Epithelial cell of alveolus of lung (primary cell): ENCODE measurements around the gene AHCY. TPM values are rescaled to one million over a fixed set of nuclear protein-coding genes. Genes with fewer than 3 reads are reported as not detected.

ENCODE experiments used
- total RNA-seq: library from RNA; depleted of rRNA; stranded (reverse); fragments of >200 nt; gene quantifications from 2 replicates; pipeline ENCODE4 v1.2.1, GENCODE V29; 2015

AHCY gene
- 157 and 194 TPM in 2 replicates for total RNA-seq

DNA sequence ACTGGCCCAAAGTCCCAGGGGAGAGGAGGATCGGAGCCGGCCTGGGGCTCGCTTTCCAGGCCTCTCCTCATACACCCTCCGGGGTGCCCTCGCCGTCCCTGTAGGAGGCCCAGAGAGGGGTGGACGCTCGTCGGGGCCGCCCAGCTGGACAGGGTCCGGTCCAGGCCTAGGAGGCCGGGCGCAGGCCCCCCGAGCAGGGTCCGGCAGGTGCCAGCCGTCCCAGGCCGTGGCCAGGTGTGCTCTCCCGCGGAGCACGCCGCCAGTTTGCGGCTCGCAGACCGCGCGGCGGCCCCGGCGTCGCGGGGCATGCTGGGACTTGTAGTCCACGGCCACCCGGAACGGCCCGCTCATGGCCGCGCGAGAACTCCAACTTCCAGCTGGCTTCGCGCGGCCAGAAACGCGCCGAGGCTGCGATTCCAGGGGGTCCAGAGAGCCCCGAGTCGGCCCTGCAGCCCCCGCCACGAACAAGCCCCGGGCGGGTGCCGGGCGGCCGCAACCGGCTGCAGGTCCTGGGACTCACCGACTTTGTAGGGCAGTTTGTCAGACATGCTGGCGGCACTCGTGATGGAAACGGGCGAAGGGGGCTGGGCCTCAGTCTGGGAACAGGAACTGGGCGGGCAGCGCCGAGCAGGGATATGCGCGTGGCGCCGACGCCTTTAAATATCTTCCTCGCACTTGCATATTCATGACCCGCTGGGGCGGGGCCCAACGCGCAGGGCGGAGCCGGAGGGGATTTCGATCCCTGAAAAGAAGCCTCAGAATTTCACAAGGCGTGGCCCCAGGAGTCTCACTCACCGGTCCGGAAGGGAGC lies at the start of gene AHCY:
AHCY (minus strand) TSS at position 633 of the 811 bp plus-strand sequence; CDS start at position 548, 85 bp downstream.

DNA sequence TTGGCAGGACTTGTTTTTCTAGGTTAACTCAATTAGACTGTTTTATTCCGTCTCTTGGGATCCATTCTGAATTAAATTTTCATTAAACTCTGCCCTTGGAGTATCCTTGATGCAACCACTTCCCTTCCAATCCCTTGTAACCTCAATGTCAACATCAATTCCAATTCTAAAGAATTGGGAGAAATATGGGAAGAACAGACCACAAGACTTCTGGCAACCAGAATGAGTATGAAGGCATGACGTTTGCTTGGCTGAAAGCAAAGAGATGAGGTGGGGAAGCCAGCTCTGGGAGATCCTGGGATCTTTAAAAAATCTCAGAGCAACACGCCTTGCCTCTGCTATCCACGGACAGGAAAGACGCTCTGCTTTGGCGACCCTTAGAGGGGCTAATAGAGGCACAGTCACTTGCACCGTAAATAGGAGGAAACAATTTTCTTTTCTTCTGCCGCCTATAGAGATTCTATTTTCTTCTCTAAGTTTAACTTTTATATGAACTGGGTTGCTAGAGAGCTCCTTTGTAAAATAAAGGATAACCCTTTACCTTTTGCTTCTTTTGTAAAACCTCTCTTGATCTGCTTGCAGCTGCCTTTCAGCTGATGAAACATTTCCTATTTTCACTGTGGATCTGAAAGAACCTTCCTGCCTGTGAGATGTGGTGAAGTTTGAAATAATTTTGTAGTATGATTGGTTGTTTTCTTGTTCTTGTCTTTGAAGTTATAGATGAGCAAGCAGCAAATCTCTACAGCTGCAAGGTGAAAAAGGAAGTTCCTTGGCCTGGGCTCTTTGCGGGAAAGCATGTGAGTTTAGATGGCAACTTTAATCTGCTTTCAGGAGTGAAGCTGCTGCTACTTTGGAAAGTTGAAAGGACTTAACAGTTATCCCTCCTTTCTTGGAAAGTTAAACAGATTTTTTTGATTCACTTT lies 62.2 kb downstream of the AHCY start, which contains the start of gene ASIP:
ASIP (plus strand) TSS at position 731 of the 923 bp plus-strand sequence. CDS start 18,952 bp downstream, outside the sequence.

Other genes with a start within 250 kb of the AHCY start
- gene EIF2S2, start 191.1 kb downstream of the AHCY start, total RNA-seq: 64.6 and 92.2 TPM in 2 replicates
- gene ASIP, start 61.9 kb downstream of the AHCY start, total RNA-seq: not detected in 2 replicates
- gene ITCH, start 59.9 kb upstream of the AHCY start, total RNA-seq: 41.8 and 48.5 TPM in 2 replicates
- 158 and 161 TPM in 2 replicates for gene DYNLRB1, start 213.1 kb upstream of the AHCY start, total RNA-seq